BLaER1 (cell line): ENCODE results near the gene C4orf51.
"Not testable (repeated sequence)": the region's sequence is repeated elsewhere in the genome, so short reads cannot be mapped to it uniquely, and the experiment has no call there.

Source experiments
- H3K27ac ChIP-seq: shearing (Covaris generic); formaldehyde crosslinking; 2 replicates; pipeline ENCODE4 v1.8.1; 2022
- H3K27me3 ChIP-seq: shearing (Covaris generic); formaldehyde crosslinking; 2 replicates; pipeline ENCODE4 v1.8.1; 2022
- H3K36me3 ChIP-seq: shearing (Covaris generic); formaldehyde crosslinking; 2 replicates; pipeline ENCODE4 v1.8.1; 2022
- H3K4me1 ChIP-seq: shearing (Covaris generic); formaldehyde crosslinking; 2 replicates; pipeline ENCODE4 v1.8.1; 2022
- H3K4me2 ChIP-seq: shearing (Covaris generic); formaldehyde crosslinking; 2 replicates; pipeline ENCODE4 v1.8.1; 2022
- H3K4me3 ChIP-seq: shearing (Covaris generic); formaldehyde crosslinking; 2 replicates; pipeline ENCODE4 v1.8.1; 2022
- H3K9ac ChIP-seq: shearing (Covaris generic); formaldehyde crosslinking; 2 replicates; pipeline ENCODE4 v1.8.1; 2022
- H3K9me3 ChIP-seq: shearing (Covaris generic); formaldehyde crosslinking; 2 replicates; pipeline ENCODE4 v1.8.1; 2022
- H4K20me1 ChIP-seq: shearing (Covaris generic); formaldehyde crosslinking; 2 replicates; pipeline ENCODE4 v1.8.1; 2022
- Cebpa-rat ChIP-seq: shearing (Covaris generic); IDR thresholded peaks from 2 replicates; pipeline ENCODE4 v1.8.1; 2022

Gene C4orf51

GRCh38 chr4:145670422-145670821 is 9.5 kb upstream of the C4orf51 start:
- Histone ChIP-seq H3K4me2 (no peak overlapping the region), H3K27ac (no peak overlapping the region), H3K4me3 (no peak overlapping the region), H3K9me3 (no peaks in the 10 kb centered on the region), H4K20me1 (no peaks in the 10 kb centered on the region), H3K36me3 (no peaks in the 10 kb centered on the region), H3K9ac (no peak overlapping the region), H3K27me3 (no peaks in the 10 kb centered on the region), H3K4me1 (peaks cover 22% of the 10 kb centered on the region)
- TF ChIP-seq Cebpa-rat: no peak

- Histone ChIP-seq H3K4me3 (no peak overlapping the region), H3K4me1 (no peaks in the 10 kb centered on the region), H3K36me3 (no peaks in the 10 kb centered on the region), H3K27me3 (no peaks in the 10 kb centered on the region), H3K4me2 (no peak overlapping the region), H4K20me1 (no peaks in the 10 kb centered on the region), H3K9ac (no peak overlapping the region), H3K27ac (no peak overlapping the region), H3K9me3 (peaks cover 8% of the 10 kb centered on the region; the same call in 1 of the 2 replicates)
- no peak for TF ChIP-seq Cebpa-rat
Measured at GRCh38 chr4:145679520-145679919, 426 bp upstream of the C4orf51 start.

GRCh38 chr4:145680902-145681301 is 956 bp downstream of the C4orf51 start:
- Histone ChIP-seq H3K4me2 (no peak overlapping the region), H3K9ac (no peak overlapping the region), H3K36me3 (no peaks in the 10 kb centered on the region), H3K4me1 (no peaks in the 10 kb centered on the region), H3K9me3 (peaks cover 8% of the 10 kb centered on the region; the same call in 1 of the 2 replicates), H3K27me3 (no peaks in the 10 kb centered on the region), H4K20me1 (no peaks in the 10 kb centered on the region), H3K4me3 (no peak overlapping the region), H3K27ac (no peak overlapping the region)
- no peak for TF ChIP-seq Cebpa-rat

GRCh38 chr4:145681518-145681917 is 1.6 kb downstream of the C4orf51 start:
- Histone ChIP-seq H3K9ac (no peak overlapping the region), H3K27ac (no peak overlapping the region), H3K9me3 (peaks cover 8% of the 10 kb centered on the region; the same call in 1 of the 2 replicates), H3K36me3 (no peaks in the 10 kb centered on the region), H3K4me1 (no peaks in the 10 kb centered on the region), H3K27me3 (no peaks in the 10 kb centered on the region), H3K4me2 (no peak overlapping the region), H3K4me3 (no peak overlapping the region), H4K20me1 (no peaks in the 10 kb centered on the region)
- TF ChIP-seq Cebpa-rat: no peak

- Histone ChIP-seq H3K4me1 (no peaks in the 10 kb centered on the region), H3K27ac (no peak overlapping the region), H3K4me3 (no peak overlapping the region), H3K4me2 (no peak overlapping the region), H3K9ac (no peak overlapping the region), H3K9me3 (peaks cover 8% of the 10 kb centered on the region; the same call in 1 of the 2 replicates), H3K36me3 (no peaks in the 10 kb centered on the region), H4K20me1 (no peaks in the 10 kb centered on the region), H3K27me3 (no peaks in the 10 kb centered on the region)
- no peak for TF ChIP-seq Cebpa-rat
Measured at GRCh38 chr4:145681956-145682355, 2.0 kb downstream of the C4orf51 start.

- Histone ChIP-seq H3K9ac (no peak overlapping the region), H4K20me1 (no peaks in the 10 kb centered on the region), H3K4me1 (no peaks in the 10 kb centered on the region), H3K27me3 (no peaks in the 10 kb centered on the region), H3K9me3 (peaks cover 15% of the 10 kb centered on the region), H3K4me2 (no peak overlapping the region), H3K4me3 (no peak overlapping the region), H3K27ac (no peak overlapping the region), H3K36me3 (no peaks in the 10 kb centered on the region)
- TF ChIP-seq Cebpa-rat: no peak
Measured at GRCh38 chr4:145686991-145687390, 7.0 kb downstream of the C4orf51 start.

GRCh38 chr4:145690610-145691009 is 10.7 kb downstream of the C4orf51 start:
- Histone ChIP-seq H3K4me1 (no peaks in the 10 kb centered on the region), H3K9ac (no peak overlapping the region), H3K4me2 (no peak overlapping the region), H4K20me1 (no peaks in the 10 kb centered on the region), H3K27me3 (no peaks in the 10 kb centered on the region), H3K9me3 (peaks cover 20% of the 10 kb centered on the region), H3K36me3 (no peaks in the 10 kb centered on the region), H3K4me3 (no peak overlapping the region), H3K27ac (no peak overlapping the region)
- TF ChIP-seq Cebpa-rat: no peak

- H3K4me2 ChIP-seq, H3K27ac ChIP-seq, H4K20me1 ChIP-seq, H3K36me3 ChIP-seq, H3K4me3 ChIP-seq, H3K9ac ChIP-seq, H3K27me3 ChIP-seq, H3K4me1 ChIP-seq: not testable (repeated sequence)
- H3K9me3 ChIP-seq: peaks cover 20% of the 10 kb centered on the region
Measured at GRCh38 chr4:145691416-145691815, 11.5 kb downstream of the C4orf51 start.

- H3K27ac ChIP-seq: no peak overlapping the region
- no peaks in the 10 kb centered on the region for H3K36me3 ChIP-seq
- H4K20me1 ChIP-seq: no peaks in the 10 kb centered on the region
- peaks cover 10% of the 10 kb centered on the region; the same call in 1 of the 2 replicates for H3K9me3 ChIP-seq
- no peaks in the 10 kb centered on the region for H3K27me3 ChIP-seq
- no peak overlapping the region for H3K9ac ChIP-seq
- TF ChIP-seq Cebpa-rat: no peak
- no peak overlapping the region for H3K4me3 ChIP-seq
- H3K4me1 ChIP-seq: no peaks in the 10 kb centered on the region
- H3K4me2 ChIP-seq: no peak overlapping the region
Measured at GRCh38 chr4:145694929-145695328, 15.0 kb downstream of the C4orf51 start.

- Histone ChIP-seq H3K36me3 (no peaks in the 10 kb centered on the region), H3K9ac (no peak overlapping the region), H3K9me3 (peaks cover 3% of the 10 kb centered on the region; the same call in 1 of the 2 replicates), H3K4me3 (no peak overlapping the region), H3K27me3 (no peaks in the 10 kb centered on the region), H3K27ac (no peak overlapping the region), H3K4me1 (no peaks in the 10 kb centered on the region), H4K20me1 (no peaks in the 10 kb centered on the region), H3K4me2 (no peak overlapping the region)
- no peak for TF ChIP-seq Cebpa-rat
Measured at GRCh38 chr4:145697332-145697731, 17.4 kb downstream of the C4orf51 start.

- Histone ChIP-seq H3K36me3 (no peaks in the 10 kb centered on the region), H3K27me3 (no peaks in the 10 kb centered on the region), H3K9me3 (no peaks in the 10 kb centered on the region), H3K9ac (no peak overlapping the region), H3K4me2 (no peak overlapping the region), H3K27ac (no peak overlapping the region), H4K20me1 (no peaks in the 10 kb centered on the region), H3K4me1 (no peaks in the 10 kb centered on the region), H3K4me3 (no peak overlapping the region)
- TF ChIP-seq Cebpa-rat: no peak
Measured at GRCh38 chr4:145698507-145698906, 18.6 kb downstream of the C4orf51 start.
